SKM-1 treated with dmso at 0.1 percent for 144 hours (cell line): ENCODE measurements around the gene SUPT4H1.

ENCODE experiments used
- DNase-seq: peaks from one replicate; lab custom pipeline; 2025; ENCODE audit not compliant: unreplicated experiment; lab: John Stamatoyannopoulos, UW

SUPT4H1 gene

DNA sequence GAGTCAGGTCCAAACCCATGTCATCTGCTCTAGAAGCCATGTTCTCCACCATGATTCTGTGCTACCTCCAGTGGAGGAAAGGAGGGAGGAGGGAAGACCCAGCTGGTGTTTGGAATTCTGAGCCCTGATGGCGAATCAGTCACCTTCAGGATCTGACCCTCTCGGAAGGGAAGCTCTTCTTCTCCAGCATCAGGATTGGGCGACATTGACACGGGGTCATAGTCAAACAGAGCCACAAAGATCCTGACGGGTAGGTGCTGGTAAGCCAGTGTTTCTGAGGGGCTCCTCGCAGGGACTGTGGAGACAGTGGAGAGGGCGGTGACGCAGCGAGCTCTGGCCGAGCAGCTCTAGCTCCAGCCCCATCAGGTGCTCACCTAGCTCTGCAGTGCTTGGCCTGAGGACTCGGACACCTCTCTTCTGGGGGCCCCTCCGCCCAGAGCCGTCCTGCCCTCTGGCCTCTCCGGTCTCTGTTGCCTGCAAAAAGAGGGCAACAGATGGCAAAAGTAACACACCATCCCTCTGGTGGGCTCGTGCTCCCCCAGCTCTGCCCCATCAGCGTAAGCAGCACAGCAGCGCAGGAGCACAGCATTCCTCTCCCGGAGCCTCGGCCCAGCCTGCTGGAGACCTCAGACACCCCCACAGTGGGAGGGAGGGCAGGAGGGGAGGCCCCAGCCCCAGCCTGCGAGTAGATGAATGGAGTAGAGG is 44.4 kb downstream of the SUPT4H1 start:
- DNase-seq, result no peak

DNA sequence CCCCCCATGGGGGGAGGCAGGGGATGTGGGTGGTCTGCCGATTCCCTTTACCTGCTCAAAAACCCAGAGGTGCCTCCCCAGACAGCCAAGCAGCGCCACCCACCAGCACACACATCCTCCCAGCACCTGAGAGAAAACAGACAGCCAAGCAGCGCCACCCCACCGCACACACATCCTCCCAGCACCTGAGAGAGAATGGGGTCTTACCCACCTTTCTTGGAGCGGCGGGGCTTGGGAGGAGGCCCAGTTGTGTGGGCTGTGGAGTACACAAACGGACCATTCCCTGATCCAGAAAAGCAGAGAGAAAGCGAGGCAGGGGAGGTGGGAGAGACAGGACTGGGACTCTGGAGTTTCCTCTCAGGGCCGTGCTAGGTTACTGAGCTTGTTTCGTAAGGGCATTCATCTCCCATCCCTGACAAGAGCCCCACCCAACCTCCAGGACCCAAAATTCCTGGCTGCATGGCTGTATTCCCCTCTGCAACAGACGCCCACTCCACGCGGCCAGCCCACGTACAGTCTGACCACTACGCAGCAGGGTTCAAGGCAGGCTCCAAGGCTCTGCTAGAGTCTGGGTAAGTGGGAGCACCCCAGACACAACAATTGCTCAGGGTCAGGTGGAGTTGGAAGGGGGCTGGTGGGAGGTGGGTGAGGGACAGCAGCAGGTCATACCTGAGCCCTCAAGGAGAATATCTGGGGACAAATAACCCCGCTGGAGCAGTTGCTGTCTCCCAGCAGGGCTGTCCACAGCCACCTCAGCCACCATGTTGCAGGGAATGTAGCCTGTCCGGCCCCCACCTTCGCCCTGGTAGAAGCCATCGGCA is 45.7 kb downstream of the SUPT4H1 start:
- no peak for DNase-seq

DNA sequence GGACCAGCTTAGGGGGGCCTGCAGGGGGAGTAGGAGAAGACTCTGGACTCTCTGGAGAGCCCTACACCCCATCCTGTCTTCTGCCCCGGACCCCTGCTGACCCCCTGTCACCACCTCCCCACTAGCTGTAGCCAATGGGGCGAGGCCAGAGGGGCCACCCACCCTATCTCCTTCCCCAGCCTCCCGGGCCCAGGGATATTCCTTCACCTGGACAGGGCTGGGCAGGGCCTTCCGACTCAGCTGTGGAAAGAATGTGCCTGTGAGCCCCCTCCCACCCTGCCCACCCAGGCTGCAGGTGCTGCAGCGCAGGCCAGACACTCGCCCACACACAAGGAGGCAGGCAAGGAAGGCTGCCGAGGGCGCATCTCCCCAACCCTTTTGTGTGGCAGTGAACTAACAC is 46.4 kb downstream of the SUPT4H1 start:
- no peak for DNase-seq

DNA sequence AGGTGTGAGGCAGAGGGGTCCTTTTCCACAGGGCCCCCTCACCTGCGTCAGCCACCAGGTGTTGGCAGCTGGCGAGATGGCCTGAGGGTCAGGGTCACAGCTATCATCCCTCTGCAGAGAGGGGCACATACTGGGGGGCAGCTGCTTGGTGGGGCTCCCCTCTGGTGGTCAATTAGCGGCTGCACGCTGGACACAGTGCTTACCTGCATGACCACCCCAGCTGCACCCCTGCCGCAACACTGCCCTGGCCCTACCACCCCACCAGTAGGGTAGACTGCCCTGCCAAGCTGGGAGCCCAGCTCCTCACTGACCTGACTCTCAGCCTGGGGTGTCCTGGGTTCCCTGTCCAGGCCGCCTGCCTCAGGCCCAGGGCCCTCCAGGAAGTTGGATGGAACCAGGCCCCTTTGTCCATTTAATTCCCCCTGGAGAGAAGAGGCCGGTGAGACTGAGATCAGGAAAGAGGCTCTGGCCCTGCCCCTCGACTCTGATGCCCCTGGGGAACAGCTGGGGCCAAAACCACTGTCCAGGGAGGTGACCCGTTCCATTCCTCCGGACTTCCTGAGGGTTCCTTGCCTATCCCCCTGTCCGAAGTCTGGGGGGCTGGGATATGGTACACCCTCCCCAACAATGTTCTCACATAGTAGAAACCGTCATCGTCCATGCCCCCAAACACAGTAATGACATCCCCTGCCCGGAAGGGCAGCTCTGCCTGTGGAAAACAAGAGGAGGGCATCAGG is 47.1 kb downstream of the SUPT4H1 start:
- DNase-seq, result no peak

DNA sequence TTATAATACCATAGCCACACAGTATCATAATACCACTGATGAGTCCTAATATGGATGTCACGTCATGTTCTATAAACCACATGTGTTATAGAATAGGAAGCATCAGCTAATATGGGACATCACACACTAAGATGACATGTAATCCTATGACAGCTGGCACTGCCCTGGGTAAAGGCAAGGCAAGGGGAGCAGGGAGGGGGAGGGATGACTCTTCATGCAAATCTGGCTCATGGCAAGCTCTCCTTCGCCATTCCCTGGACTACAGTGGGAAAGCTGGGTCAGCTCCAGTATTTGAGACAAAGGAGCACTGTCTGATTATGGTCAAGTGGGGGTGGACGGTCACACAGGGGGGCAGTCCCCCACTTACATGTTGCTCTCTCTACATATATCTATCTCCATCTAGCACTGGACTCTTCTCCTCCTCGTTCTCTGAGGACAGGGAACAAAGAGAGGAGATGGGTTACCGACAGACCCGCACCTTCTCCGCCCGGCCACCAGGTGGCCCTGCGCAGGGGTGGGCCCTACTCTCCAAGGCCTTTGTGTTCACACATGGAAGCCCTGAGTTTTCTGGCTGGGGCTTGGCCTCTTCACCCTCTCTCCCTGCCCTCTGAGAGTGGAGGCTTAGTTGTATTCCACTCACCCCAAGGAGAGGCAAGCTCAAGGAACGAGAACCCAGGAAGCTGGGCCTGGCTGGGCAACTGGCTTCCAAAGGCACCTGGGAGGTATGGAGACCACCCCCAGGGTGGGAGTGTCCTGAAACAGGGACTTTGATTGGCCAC is 47.8 kb downstream of the SUPT4H1 start:
- peak; percentile 68 for DNase-seq

DNA sequence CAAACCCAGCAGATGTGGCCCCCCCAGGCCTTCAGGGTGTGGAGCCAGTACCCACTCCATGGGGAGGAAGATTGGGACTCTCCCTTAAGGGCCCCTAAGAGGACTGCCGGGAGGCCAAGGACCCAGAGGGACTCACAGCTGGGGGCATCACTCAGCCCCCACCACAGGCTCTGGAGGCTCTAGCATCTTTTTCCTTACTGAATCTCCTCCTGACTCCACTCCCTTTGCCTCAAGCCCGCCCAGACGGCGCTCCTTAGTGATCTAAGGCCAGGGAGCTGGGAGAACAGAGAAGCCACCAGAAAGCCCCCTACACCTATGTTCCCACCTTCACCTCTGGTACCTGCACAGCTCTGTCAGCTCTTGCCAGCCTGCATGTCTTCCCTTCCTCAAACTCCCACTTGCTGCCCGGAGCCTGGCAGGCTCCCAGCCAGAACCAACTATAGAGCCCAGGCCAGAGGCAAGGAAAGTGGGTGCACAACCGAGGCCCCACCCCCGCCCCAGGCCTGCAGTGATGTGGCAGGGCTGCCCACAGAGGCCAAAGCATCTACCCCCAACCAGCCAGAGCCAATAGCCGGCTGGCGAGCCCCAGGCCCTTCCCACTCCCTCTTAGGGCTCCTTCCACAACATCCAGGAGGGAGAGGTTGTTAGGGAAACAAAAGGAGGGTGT is 48.9 kb downstream of the SUPT4H1 start:
- no peak for DNase-seq

DNA sequence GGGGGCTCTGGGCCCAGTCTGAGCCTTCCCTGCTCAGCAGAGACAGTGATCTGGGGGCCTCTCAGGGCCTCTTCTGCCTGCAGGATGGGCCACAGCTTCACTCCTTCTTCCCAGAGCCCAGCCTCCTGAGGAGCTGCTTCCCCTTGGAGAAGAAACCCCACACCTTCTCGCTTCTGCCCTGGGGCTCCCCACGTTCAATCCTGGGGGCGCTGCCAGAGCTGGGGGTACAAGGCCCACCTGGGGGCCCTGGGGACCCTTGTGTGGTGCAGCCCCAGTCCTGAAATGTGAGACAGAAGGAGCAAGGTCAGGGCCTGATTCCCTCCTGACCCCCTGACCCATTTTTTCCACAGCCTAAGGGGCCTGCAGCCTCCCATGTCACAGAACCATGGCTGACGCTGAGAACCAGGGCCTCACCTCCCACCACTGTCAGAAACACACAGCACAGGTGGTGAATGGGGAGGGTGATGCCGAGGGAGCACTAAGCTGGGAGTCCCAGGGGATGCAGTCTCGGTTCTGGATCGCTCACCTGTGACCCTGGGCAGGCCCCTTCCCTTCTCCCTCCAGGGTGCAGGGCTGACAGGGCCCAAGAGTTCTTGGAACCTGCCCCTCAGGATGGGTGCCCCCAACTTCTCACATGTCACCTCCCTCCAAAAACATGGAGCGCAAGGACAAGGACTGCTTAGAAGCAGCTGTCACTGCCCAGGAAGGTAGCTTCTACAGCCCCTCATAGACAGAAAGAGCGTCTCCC is 49.7 kb downstream of the SUPT4H1 start:
- no peak for DNase-seq

DNA sequence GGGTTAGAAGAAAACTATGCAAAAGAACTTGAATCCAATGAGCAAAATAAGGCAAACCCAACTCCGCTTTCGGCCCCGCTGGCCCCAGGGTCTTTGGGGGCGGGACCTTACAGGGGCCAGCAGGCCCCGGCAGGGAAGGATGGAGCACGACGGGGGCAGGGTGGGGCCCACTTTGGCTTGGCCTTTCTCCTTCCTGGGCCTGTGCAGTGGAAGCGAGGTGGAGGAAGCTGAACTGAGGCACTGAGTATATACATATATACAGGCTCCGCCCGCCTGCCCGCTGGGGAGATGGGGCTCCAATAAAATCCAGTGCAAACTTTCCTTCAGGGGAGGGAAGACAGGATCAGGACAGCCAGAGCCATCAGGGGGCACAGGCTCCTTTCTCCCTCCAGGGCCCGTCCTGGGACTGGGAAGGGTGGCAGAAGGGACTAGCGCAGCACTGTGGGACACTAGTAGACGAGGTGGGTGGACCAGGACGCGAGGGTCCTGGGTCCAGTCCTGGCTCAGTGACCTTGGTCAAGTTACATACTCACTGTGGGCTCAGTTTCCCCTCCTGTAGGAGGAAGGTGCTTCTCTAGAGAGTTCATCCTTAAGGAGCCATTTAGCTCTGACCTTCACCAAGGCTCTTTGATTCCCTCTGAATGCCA is 50.4 kb downstream of the SUPT4H1 start:
- DNase-seq, result no peak

DNA sequence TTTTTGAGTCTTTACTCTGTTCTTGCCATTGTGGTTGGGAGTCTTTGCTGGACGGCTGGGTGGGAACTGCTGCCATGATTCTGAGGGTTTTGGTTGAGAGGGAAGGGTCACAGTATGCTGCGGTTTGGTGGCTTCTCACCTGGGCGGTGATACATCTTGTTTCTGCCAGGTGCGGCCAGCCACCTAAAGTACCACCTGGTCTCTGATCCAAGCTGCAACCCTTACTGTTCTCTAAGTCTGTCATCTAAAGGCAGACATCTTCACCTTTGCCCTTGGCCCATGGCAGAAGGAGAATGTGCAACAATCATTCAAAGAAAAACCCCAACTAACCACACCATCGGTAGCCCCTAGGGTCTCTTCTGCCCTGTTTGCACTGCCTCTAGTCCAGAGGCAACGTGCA is 51.7 kb downstream of the SUPT4H1 start:
- no peak for DNase-seq
